GM12891 (cell line): ENCODE measurements around the gene SEC24D.
"Not testable (repeated sequence)": the region's sequence is repeated elsewhere in the genome, so short reads cannot be mapped to it uniquely, and the experiment has no call there.

ENCODE experiments used
- DNase-seq: peaks from one replicate; pipeline ENCODE4 v3.0.0; 2011; ENCODE audit warnings: low spot score; ENCODE audit not compliant: insufficient read length
- FAIRE-seq: peaks from 2 replicates; lab custom pipeline; 2011; peaks lifted over from hg19 to GRCh38; lab: Jason Lieb, UNC
- PAX5 ChIP-seq: IDR thresholded peaks from 2 replicates; pipeline ENCODE4 v1.6.1; 2011; ENCODE audit warnings: low read length, moderate library complexity, mild to moderate bottlenecking; ENCODE audit not compliant: insufficient read depth, severe bottlenecking
- POLR2A ChIP-seq: IDR thresholded peaks from 2 replicates; pipeline ENCODE4 v1.6.1; 2011; ENCODE audit warnings: low read depth, low read length, control low read depth
- POLR2AphosphoS5 ChIP-seq: IDR thresholded peaks from 2 replicates; pipeline ENCODE4 v1.6.1; 2011; ENCODE audit warnings: low read depth, low read length, control low read depth
- POU2F2 ChIP-seq: IDR thresholded peaks from 2 replicates; pipeline ENCODE4 v1.6.1; 2011; ENCODE audit warnings: low read depth, mild to moderate bottlenecking, control low read depth, low read length, moderate library complexity
- SPI1 ChIP-seq: IDR thresholded peaks from 2 replicates; pipeline ENCODE4 v1.6.1; 2011; ENCODE audit warnings: low read depth, low read length, control low read depth
- TAF1 ChIP-seq: IDR thresholded peaks from 2 replicates; pipeline ENCODE4 v1.6.1; 2011; ENCODE audit warnings: low read depth, low read length, control low read depth

The SEC24D gene

GRCh38 chr4:118790544-118790943 is 45.4 kb downstream of the SEC24D start:
- DNase-seq = no peak
- TF ChIP-seq POLR2A = no peak
- no peak for TF ChIP-seq POLR2AphosphoS5
- TF ChIP-seq POU2F2 = no peak
- no peak for TF ChIP-seq SPI1
- TF ChIP-seq TAF1 = no peak
- no peak for TF ChIP-seq PAX5
- FAIRE-seq = no peak

- DNase-seq (no peak), FAIRE-seq (no peak)
- TF ChIP-seq POLR2A (no peak), POLR2AphosphoS5 (no peak), SPI1 (no peak), TAF1 (no peak), PAX5 (no peak), POU2F2 (no peak)
These were observed 47.0 kb downstream of the SEC24D start for GRCh38 chr4:118788911-118789310.

DNA sequence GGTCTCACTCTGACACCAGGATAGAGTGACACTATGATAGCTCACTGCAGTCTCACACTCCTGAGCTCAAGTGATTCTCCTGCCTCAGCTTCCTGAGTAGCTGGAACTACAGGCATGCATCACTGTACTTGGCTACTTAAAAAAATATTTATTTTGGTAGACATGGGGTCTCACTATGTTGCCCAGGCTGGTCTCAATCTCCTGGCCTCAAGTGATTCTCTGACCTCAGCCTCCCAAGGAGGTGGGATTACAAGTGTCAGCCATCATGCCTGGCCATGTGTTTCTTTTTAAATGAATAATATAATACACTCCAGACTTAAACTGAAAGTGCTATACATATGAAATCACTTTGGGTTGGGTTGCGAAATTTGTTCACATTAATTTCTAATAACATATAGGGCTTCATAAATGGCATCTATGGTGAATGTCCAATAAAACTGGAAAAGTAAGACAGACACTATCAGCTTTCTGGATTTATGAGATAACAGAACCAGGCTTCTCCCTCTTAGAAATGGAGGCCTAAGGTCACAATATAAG is 48.0 kb downstream of the SEC24D start:
- FAIRE-seq = no peak
- DNase-seq = no peak
- TF ChIP-seq POLR2A (no peak), POU2F2 (no peak), POLR2AphosphoS5 (no peak), TAF1 (no peak), PAX5 (no peak), SPI1 (no peak)

DNA sequence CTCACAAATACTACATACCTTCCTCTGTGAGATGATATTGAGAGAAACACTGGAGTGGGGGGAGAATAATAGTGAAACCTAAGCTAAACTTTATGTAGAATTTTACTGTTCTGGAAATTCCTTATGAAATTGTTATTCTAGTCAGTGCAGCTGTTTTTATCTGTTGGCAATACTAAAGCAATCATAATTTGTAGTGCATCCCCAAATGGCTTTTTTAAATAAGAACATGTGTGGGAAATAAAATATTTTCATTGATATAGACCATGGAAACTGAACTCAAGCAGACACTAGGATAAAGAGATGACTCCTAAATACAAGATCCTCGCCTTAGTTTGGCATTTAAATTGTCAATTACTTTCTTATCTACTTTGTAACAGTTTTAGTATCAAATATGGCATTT is 51.1 kb downstream of the SEC24D start:
- DNase-seq (no peak), FAIRE-seq (no peak)
- TF ChIP-seq POLR2A = no peak

- DNase-seq = no peak
- TF ChIP-seq PAX5 (no peak), POLR2A (no peak), SPI1 (no peak)
- FAIRE-seq = no peak
These were observed 52.0 kb downstream of the SEC24D start for GRCh38 chr4:118783887-118784286.

DNA sequence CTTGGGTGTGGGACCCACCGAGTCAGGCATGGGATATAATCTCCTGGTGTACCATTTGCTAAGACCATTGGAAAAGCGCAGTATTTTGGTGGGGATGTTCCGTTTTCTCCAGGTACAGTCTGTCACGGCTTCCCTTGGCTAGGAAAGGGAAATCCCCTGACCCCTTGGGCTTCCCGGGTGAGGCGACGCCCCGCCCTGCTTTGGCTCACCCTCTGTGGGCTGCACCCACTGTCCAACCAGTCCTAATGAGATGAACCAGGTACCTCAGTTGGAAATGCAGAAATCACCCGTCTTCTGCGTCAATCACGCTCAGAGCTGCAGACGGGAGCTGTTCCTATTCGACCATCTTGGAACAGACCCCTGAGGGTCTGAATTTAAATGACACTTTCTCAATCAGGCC is 53.0 kb downstream of the SEC24D start:
- FAIRE-seq, DNase-seq: not testable (repeated sequence)

GRCh38 chr4:118777649-118778048 is 58.3 kb downstream of the SEC24D start:
- not testable (repeated sequence) for DNase-seq, FAIRE-seq

DNA sequence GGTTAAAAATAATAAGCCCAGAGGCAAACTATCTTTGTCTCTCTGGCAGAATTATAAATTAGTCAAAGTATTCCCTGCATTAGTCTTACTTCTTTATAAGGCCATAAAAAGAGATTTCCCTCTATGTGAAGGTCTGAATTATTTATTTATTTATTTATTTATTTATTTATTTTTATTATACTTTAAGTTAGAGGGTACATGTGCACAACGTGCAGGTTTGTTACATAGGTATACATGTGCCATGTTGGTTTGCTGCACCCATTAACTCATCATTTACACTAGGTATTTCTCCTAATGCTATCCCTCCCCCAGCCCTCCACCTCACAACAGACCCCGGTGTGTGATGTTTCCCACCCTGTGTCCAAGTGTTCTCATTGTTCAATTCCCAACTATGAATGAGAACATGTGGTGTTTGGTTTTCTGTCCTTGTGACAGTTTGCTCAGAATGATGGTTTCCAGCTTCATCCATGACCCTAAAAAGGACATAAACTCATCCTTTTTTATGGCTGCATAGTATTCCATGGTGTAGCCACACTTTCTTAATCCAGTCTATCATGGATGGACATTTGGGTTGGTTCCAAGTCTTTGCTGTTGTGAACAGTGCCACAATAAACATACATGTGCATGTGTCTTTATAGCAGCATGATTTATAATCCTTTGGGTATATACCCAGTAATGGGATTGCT is 58.8 kb downstream of the SEC24D start:
- not testable (repeated sequence) for FAIRE-seq, DNase-seq

- TF ChIP-seq TAF1 = no peak
- TF ChIP-seq PAX5 = no peak
- TF ChIP-seq POLR2AphosphoS5 = no peak
- DNase-seq (no peak), FAIRE-seq (no peak)
These were observed 59.6 kb downstream of the SEC24D start for GRCh38 chr4:118776157-118776954.

DNA sequence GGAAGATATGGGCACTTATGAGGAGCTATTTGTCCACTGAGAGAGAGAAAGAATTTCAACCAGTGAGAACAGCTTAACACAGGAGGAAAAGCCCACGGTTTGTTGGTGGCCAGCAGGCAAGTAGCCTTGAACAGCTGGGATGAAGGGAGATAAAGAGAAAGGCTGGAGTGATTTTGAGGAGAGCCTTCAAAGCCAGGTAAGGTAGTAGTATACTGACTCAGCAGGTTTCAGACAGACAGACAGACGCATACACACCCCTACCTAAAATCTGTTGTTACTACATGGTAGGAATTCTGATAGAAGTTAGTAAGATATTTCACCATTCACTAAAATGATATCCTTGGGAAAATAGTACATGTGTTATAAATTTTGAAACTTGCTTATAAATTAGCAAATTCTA is 60.5 kb downstream of the SEC24D start:
- DNase-seq (no peak), FAIRE-seq (no peak)
- TF ChIP-seq TAF1 = no peak
- no peak for TF ChIP-seq POLR2AphosphoS5
- no peak for TF ChIP-seq POLR2A
- no peak for TF ChIP-seq POU2F2
- TF ChIP-seq SPI1 = no peak
- TF ChIP-seq PAX5 = no peak

DNA sequence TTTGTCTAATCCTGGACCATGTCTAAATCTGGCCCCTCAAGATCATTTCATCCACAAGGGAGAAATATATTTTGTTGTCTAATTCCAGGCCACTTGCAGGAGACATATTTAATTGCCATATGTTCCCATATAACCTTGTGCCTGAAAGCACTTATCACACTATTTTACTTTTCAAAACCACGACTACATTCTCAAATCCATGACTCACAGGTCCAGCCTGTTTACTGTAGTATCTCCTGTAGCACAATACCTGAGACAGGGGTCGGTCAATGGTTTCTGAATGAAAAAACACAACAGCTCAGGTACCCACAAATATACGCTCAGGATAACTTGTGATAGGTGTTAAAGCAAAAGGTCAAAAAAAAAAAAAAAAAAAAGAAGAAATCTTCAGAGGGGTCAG is 60.9 kb downstream of the SEC24D start:
- TF ChIP-seq POLR2AphosphoS5 = no peak
- TF ChIP-seq POLR2A = no peak
- no peak for TF ChIP-seq POU2F2
- no peak for TF ChIP-seq SPI1
- TF ChIP-seq PAX5 = no peak
- no peak for TF ChIP-seq TAF1
- FAIRE-seq (no peak), DNase-seq (no peak)
